HG02588 (cell line): Measurements from ENCODE around the gene DEDD.
A peak's percentile ranks its signal among the peaks of the same experiment; 100 is the strongest.

ENCODE experiments used
- ATAC-seq: cut with Tn5 transposase; IDR thresholded peaks from one replicate; pipeline ENCODE4 v1.9.1; 2021; ENCODE audit warnings: mild to moderate bottlenecking, moderate library complexity; ENCODE audit not compliant: unreplicated experiment

DEDD gene

DNA sequence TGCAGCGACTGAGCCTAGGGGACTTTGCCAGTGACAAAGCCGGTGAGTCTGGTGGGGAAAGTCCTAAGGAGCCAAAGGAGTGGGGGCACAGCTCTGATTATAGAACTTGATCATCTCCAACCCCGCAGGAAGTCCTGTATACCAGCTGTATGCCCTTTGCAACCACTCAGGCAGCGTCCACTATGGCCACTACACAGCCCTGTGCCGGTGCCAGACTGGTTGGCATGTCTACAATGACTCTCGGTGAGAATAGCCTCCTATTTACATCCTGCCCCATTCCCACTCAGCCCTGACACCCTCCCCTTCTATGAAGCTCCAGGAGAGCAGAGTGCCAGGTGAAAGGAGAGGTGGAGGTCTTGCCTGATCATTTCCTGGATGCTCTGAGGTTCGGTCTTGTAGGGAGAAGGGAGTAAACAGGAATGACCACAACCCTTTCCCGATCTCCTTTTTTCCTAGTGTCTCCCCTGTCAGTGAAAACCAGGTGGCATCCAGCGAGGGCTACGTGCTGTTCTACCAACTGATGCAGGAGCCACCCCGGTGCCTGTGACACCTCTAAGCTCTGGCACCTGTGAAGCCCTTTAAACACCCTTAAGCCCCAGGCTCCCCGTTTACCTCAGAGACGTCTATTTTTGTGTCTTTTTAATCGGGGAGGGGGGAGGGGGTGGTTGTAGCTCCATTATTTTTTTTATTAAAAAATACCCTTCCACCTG, 32.6 kb upstream of the DEDD start:
- no peak for ATAC-seq

DNA sequence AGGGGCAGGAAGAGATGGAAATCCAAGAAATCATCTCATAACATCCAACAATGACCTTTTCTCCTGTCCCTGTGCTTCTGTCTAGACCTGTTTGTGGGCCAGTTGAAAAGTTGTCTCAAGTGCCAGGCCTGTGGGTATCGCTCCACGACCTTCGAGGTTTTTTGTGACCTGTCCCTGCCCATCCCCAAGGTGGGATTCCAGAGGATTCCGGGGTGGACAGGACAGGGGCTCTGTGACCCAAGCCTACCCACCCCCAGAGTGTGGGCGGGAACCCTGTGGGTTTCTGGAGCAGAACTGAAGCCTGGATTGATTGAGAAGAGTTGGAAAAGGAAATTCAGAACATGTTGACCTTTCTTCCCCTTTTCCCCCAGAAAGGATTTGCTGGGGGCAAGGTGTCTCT, 31.3 kb upstream of the DEDD start:
- no peak for ATAC-seq

DNA sequence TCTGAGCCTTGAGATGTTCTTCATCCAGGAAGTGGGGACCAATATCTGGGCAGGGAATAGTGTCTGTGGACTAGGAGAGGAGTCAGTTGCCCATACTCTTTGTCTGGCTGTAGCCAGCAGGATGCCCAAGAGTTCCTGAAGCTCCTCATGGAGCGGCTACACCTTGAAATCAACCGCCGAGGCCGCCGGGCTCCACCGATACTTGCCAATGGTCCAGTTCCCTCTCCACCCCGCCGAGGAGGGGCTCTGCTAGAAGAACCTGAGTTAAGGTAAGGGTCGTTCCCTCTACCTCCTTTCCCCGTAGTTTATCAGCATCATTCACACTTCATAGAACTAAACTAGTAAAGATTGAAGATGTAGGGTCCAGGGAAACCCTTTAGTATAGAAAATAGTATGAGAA, 30.3 kb upstream of the DEDD start:
- ATAC-seq: no peak

GRCh38 chr1:161162052-161162451, 29.6 kb upstream of the DEDD start:
- no peak for ATAC-seq

DNA sequence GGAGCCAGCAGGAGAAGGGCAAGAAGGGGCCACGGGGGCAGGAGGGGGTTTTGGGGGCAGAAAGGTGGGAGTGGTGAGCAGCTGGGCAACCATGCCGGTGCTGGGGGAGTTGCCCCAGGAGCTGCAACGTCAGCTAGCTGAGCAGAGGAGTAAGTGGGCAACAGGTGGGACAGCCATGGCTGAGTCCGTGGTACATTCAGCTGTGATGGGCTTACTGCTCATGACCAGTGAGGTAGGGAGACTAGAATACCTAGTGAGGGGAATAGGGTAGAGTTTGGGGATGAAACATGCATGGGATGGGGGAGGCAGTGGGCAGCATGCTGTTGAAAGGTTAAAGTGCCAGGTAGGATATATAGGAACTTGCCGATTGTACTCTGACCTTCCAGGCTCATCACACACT, 29.2 kb upstream of the DEDD start:
- ATAC-seq: no peak

DNA sequence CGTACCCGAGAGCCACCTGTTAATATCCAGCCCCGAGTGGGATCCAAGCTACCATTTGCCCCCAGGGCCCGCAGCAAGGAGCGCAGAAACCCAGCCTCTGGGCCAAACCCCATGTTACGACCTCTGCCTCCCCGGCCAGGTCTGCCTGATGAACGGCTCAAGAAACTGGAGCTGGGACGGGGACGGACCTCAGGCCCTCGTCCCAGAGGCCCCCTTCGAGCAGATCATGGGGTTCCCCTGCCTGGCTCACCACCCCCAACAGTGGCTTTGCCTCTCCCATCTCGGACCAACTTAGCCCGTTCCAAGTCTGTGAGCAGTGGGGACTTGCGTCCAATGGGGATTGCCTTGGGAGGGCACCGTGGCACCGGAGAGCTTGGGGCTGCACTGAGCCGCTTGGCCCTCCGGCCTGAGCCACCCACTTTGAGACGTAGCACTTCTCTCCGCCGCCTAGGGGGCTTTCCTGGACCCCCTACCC, 28.2 kb upstream of the DEDD start:
- ATAC-seq: no peak

GRCh38 chr1:161159913-161160243, 27.4 kb upstream of the DEDD start:
- ATAC-seq: peak; percentile 2

- ATAC-seq: peak; percentile 78
Observed at GRCh38 chr1:161159087-161159912, 26.8 kb upstream of the DEDD start, which contains the start of gene USP21. TSS of gene USP21 (plus strand) at chr1:161159500. CDS start at chr1:161160641, 1,141 bp downstream.

- ATAC-seq: peak; percentile 2
Observed at GRCh38 chr1:161158316-161159010, 26.0 kb upstream of the DEDD start.

DNA sequence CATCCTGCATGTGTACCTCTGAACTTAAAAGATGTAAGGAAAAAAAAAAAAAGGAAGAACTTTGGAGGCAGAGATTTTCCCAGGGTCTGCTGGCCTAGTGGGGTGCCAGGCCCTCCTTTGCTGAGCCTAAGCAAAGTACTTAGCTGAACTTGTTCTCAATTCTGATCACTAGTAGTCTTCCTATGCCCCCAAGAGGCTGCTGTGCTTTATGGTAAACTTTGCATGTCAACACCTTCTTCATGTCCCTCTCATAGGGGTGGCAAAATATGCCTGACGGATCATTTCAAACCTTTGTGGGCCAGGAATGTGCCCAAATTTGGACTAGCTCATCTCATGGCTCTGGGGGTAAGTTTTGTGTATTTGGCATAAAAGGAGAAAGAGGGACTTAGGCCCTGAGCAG, 25.4 kb upstream of the DEDD start:
- no peak for ATAC-seq

DNA sequence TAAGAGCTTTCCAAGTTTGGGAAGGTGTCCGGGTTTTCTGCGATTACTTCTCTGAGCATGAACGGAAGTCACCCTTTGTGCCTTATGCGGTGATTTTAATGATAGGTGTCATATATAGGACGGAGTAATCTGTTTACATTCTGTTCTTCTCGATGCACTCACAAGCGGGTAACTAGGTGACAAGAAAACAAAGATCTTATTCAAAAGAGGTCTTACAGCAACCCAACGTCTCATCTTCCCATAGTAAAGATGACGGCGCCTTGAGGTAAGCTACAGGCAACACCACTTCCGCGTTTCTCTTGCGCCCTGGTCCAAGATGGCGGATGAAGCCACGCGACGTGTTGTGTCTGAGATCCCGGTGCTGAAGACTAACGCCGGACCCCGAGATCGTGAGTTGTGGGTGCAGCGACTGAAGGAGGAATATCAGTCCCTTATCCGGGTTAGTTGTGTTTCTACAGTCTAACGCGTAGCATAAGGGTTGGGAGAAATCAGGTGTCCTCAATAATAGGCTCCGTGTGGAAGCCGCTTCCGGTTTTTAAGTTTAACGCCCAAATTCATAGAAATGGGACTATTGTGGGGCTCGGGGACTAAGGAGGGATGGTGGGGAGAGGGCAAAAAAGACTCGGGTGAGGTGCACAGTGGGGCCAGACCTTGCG, 21.3 kb upstream of the DEDD start, which contains the start of gene UFC1:
UFC1 (plus strand) TSS at position 297 of the 656 bp plus-strand sequence; CDS start at position 317, 20 bp downstream.
- peak; percentile 87 for ATAC-seq

- no peak for ATAC-seq
Observed at GRCh38 chr1:161153176-161153575, 20.7 kb upstream of the DEDD start.

DNA sequence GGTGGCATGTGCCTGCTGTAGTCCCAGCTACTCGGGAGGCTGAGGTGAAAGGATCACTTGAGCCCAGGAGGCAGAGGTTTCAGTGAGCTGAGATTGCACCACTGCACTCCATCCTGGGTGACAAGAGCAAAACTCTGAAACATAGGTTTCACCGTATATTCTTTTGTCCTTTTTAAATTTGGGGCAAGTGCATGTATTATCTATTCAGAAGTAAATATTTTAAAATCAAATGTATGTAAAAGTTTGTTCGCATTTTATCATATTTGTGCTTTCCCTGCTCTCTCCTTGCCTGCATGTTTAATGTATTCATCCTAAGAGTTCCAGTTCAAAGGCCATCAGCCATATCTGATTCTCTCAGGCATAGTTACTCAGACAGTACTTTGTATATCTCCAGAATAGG, 13.4 kb upstream of the DEDD start:
- ATAC-seq: no peak

- ATAC-seq: no peak
Observed at GRCh38 chr1:161140755-161141400, 8.4 kb upstream of the DEDD start.

- ATAC-seq: no peak
Observed at GRCh38 chr1:161139766-161140165, 7.3 kb upstream of the DEDD start.

- ATAC-seq: no peak
Observed at GRCh38 chr1:161138431-161138830, 6.0 kb upstream of the DEDD start.

GRCh38 chr1:161137881-161138280, 5.4 kb upstream of the DEDD start:
- ATAC-seq: no peak

DNA sequence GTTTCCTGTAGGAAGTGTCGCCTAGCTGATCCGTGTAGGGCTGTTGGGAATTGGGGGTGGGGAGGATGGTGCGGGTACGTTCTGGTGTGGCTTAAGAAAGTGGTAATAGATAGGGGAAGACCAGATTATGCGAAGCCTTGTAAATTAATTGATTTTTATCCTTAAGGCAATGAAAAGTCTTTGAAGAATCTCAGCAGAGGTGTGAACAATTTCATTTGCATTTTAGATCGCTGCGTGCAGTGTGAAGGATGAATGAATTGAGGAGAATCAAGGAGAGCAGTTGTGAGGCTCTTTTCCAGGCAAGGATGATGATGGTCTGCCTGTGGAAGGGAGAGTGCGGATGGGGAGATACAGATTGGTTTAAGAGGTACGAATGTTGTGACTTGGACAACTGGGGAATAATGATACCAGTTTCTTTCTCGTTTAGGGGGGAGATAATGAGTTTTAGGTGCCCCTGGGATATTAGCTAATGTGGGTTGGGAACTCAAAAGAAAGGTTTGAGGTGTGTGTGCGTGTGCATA, 813 bp upstream of the DEDD start:
- no peak for ATAC-seq

- no peak for ATAC-seq
Observed at GRCh38 chr1:161131523-161132409, 701 bp downstream of the DEDD start.
